ENCODE results near the gene CABCOCO1.

CABCOCO1 gene

GRCh38 chr10:61662794-61663259, at the start of gene CABCOCO1:
Gene CABCOCO1 (plus strand): TSS chr10:61662929. CDS start chr10:61662973, 44 bp downstream.
- DNase-seq, result peak; percentile 80

GRCh38 chr10:61613665-61614064, 49.1 kb upstream of the CABCOCO1 start:
- no peak for DNase-seq

GRCh38 chr10:61616611-61617010, 46.1 kb upstream of the CABCOCO1 start:
- DNase-seq, result no peak

GRCh38 chr10:61617180-61617579, 45.5 kb upstream of the CABCOCO1 start:
- DNase-seq, result no peak

- DNase-seq, result no peak
These were observed 45.1 kb upstream of the CABCOCO1 start for GRCh38 chr10:61617586-61617985.

- no peak for DNase-seq
These were observed 44.3 kb upstream of the CABCOCO1 start for GRCh38 chr10:61618388-61618961.

- DNase-seq, result no peak
These were observed 42.2 kb upstream of the CABCOCO1 start for GRCh38 chr10:61620506-61620905.

- DNase-seq, result no peak
These were observed 41.1 kb upstream of the CABCOCO1 start for GRCh38 chr10:61621605-61622051.

GRCh38 chr10:61623161-61623560, 39.6 kb upstream of the CABCOCO1 start:
- DNase-seq, result no peak

GRCh38 chr10:61626209-61626608, 36.5 kb upstream of the CABCOCO1 start:
- DNase-seq, result no peak

- peak; percentile 61 for DNase-seq
These were observed 35.5 kb upstream of the CABCOCO1 start for GRCh38 chr10:61627266-61627665.

- DNase-seq, result peak; percentile 88
These were observed 34.4 kb upstream of the CABCOCO1 start for GRCh38 chr10:61628151-61628874.

- peak; percentile 96 for DNase-seq
These were observed 33.7 kb upstream of the CABCOCO1 start for GRCh38 chr10:61628875-61629513.

GRCh38 chr10:61629576-61629975, 33.2 kb upstream of the CABCOCO1 start:
- no peak for DNase-seq

- no peak for DNase-seq
These were observed 30.6 kb upstream of the CABCOCO1 start for GRCh38 chr10:61632057-61632670.

- peak; percentile 83 for DNase-seq
These were observed 29.1 kb upstream of the CABCOCO1 start for GRCh38 chr10:61633665-61634064.

GRCh38 chr10:61634746-61635145, 28.0 kb upstream of the CABCOCO1 start:
- DNase-seq, result peak; percentile 52

- no peak for DNase-seq
These were observed 27.3 kb upstream of the CABCOCO1 start for GRCh38 chr10:61635471-61635870.

GRCh38 chr10:61635932-61636331, 26.8 kb upstream of the CABCOCO1 start:
- peak; percentile 50 for DNase-seq

- no peak for DNase-seq
These were observed 22.8 kb upstream of the CABCOCO1 start for GRCh38 chr10:61639952-61640351.

GRCh38 chr10:61640856-61641255, 21.9 kb upstream of the CABCOCO1 start:
- no peak for DNase-seq

GRCh38 chr10:61642150-61642571, 20.6 kb upstream of the CABCOCO1 start:
- no peak for DNase-seq

GRCh38 chr10:61642676-61643075, 20.1 kb upstream of the CABCOCO1 start:
- peak; percentile 69 for DNase-seq

All from EL (cell line).